GM21723 (cell line): ENCODE measurements around the gene TMEM212.
"Not testable (repeated sequence)": the region's sequence is repeated elsewhere in the genome, so short reads cannot be mapped to it uniquely, and the experiment has no call there.

ENCODE experiments used
- ATAC-seq: cut with Tn5 transposase; IDR thresholded peaks from one replicate; pipeline ENCODE4 v1.9.1; 2021; ENCODE audit warnings: mild to moderate bottlenecking, moderate library complexity; ENCODE audit not compliant: unreplicated experiment

Gene TMEM212

DNA sequence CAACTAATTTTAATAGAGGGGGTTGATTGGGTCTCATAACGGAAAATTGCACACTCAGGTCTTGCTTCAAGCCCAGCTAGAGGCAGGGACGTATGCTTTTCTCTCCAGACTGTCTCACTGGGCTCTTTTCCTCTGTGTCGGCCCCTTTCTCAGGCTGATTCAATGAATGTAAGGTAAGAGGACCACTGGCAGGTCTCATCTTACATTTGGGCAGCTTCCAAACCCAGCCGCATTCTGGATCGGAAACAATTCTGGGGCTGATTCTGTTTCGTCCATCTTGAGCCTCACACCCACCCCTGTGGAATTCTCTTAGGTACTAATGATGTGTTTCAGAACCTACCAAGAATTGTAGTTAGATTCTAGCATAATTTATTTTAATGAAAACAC, 40.7 kb downstream of the TMEM212 start:
- ATAC-seq: no peak

- ATAC-seq: no peak
Measured at GRCh38 chr3:171888466-171888865, 45.3 kb downstream of the TMEM212 start.

DNA sequence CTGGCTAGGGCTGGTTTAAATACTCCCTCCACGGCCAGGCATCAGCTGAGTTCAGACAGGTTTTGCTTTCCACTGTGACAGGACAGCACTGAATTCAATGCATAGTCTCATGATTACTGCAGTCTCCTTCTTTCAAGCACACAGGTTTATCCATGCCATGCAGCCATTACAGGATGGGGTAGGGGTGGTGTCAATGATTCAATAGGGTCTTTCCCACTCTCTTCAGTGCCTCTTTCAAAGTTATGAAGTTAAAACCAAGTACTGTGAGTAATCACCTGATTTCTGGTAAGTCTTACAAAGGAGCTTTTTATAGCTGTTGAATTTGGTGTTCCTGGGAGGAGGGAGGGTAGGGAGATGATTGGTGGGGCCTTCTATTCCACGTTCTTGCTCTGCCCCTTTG, 47.2 kb downstream of the TMEM212 start:
- ATAC-seq: no peak

DNA sequence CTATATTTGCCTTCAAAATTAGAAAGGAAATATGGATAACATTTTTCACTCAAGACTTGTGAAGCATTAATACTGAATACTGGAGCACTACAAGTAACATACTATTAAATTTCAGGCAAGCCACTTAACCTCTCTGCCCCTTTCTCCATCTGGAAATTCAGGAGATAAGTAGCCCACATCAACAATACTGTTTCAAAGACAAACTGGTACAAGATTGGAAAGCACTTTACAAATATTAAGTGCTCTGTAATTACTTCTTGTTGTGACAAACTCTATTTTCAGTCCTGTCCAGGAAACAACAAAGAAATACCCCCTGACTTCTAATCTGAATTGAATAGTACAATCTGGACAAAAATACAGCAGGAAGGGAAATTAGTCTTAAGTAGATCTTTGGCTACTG, 49.3 kb downstream of the TMEM212 start:
- ATAC-seq: no peak

GRCh38 chr3:171895291-171895690, 52.1 kb downstream of the TMEM212 start:
- ATAC-seq: no peak

DNA sequence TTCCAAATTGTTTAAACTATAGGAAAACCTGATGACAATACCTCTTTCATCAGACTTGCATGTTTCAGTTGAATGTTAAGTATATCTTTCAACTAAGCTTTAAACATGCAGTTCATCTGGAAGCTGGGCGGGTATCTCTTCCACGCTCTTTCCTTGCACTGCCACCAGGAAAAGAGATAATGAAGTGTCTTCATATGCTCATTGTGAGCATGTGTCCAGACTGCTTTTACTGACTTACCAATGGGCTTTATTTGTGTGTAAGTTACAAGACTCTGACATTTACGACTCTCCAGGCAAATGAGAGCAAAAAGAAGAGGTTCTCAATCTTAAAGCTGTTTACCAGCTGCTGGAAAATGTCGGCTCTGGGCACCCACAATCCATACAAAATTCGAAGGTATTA, 52.8 kb downstream of the TMEM212 start:
- ATAC-seq: no peak

DNA sequence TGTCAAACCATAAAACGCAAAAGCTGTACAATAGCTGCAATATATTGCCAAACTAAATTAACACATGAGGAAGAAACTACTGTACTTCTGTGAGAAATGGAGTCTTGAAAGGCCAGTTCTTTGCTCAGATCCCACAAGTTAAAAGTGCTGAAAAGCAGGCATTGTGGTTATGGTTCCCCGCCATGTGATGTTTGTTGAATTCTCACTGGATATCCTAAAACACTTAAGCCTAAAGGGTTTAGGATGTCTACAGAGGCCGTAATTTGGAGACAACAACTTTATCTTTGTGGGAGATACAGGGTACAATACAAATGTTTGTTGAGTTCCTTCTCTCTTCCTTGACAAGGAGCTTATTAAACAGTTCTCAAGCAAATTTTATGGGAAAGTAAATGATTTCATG, 53.2 kb downstream of the TMEM212 start:
- no peak for ATAC-seq

DNA sequence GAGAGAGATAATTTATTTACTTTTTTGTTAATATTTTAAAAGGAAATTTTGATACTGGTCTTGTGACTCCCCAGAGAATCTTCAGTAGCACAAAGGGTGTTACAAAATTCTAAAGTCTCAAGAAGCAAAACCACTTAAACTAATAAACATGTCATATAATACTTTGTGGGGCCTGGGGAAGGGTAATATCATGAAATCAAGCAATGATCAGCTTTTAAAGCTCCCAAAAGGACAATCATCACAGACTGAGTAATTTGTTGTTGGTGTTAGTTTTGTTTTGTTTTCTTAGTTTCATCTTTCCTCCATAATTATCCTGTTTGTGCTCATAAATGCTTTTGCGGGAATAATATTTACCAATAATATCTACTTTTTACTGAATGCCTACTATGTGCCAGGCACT, 55.0 kb downstream of the TMEM212 start:
- ATAC-seq: no peak

DNA sequence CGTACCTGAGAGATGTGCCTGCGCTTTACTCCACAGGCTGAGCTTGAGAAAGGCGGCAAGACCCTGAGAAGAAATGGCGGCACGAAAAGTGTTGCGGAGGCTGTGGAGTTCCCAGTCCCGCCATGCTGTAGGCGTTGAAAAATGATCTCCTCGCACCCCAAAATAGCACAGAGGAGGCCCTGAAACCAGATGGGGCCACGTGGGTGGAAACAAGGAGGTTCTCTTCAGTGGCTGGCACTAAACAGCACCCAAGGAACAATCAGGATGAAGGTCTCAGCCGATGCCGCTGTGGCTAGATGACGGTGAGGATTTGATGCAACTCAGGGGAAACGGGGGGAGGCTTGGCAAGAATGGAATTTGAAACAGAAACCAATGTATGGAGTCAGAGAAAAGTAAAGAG, 57.3 kb downstream of the TMEM212 start:
- ATAC-seq: no peak

GRCh38 chr3:171901615-171902312, 58.6 kb downstream of the TMEM212 start:
- ATAC-seq: no peak

- ATAC-seq: no peak
Measured at GRCh38 chr3:171904829-171905228, 61.7 kb downstream of the TMEM212 start.

DNA sequence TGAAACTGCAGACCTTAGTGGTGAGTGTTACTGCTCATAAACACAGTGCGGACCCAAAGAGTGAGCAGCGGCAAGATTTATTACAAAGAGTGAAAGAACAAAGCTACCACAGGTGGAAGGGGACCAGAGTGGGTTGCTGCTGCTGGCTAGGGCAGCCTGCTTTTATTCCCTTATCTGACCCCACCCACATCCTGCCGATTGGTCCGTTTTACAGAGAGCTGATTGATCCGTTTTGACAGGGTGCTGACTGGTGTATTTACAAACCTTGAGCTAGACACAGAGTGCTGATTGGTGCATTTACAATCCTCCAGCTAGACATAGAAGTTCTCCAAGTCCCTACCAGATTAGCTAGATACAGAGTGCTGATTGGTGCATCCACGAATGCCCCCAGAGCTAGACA, 63.4 kb downstream of the TMEM212 start:
- ATAC-seq: not testable (repeated sequence)

- no peak for ATAC-seq
Measured at GRCh38 chr3:171906951-171907676, 64.0 kb downstream of the TMEM212 start.

GRCh38 chr3:171907761-171908160, 64.6 kb downstream of the TMEM212 start:
- ATAC-seq: no peak

DNA sequence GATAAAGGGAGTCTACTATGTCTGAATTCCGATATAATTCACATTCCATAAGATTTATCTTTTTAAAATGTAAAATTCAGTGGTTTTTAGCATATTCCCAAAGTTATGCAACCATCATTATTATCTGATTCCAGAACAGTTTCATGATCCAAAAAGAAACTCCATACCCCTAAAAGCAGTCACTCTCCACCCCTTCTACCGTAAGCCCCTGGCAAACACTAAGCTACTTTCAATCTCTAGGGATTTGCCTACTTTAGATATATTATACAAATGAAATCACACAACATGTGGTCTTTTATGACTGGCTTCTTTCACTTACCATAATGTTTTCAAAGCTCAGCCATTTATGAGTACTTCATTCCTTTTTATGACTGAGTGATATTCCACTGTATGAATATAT, 65.6 kb downstream of the TMEM212 start:
- ATAC-seq: no peak
